ENCODE measurements around the gene OR4D9. TPM values are rescaled to one million over a fixed set of nuclear protein-coding genes. Genes with fewer than 3 reads are reported as not detected.
"Not testable (repeated sequence)": the region's sequence is repeated elsewhere in the genome, so short reads cannot be mapped to it uniquely, and the experiment has no call there.

OR4D9 gene
- total RNA-seq (2012; rRNA removed): not detected in 2 replicates

DNA sequence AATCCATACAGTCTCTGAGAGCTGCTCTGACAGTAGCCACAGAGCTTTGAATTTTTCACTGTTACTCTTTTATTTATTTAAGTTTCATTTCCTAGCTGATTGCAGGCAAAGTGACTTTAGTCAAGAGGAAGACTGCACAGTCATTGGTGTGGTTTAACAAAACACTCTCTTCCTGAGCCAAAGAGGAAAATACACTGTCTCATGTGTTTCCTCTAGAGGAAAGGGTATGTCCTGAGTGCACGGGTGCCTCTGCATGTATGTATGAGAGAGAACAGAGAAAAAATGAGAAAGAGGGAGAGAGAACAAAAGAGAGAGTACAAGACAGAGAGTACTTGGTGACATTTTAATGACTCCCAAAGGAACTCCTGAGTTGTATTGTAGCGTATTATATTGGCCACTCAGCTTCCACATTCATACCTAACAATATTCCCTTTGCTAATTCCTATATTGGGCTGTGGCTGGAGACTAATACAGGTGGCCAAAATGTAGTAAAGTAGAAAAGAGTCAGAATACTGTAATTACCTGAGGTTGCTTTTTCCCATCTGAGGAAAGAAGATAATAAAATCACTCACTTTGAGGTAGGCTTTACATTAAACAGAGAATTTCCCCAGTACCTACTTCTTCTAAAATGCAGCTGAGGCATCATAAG lies at the start of gene OR4D9:
Gene OR4D9 (plus strand): TSS at position 599 of the 649 bp plus-strand sequence. CDS start 3,374 bp downstream, outside the sequence.
- no peak within 1 kb of the TSS for H3K9ac ChIP-seq (ENCODE audit: low read depth, low read length)
- no peaks in the 10 kb centered on the region for H3K27me3 ChIP-seq (ENCODE audit: control insufficient read depth, insufficient read depth, low read length)
- no peak within 1 kb of the TSS for H3K4me3 ChIP-seq (ENCODE audit: low read length)
- no peaks in the 10 kb centered on the region for H3K9me3 ChIP-seq (replicated peaks; ENCODE audit: low read length)
- H3K36me3 ChIP-seq (ENCODE audit: insufficient read depth, low read length): no peaks in the 10 kb centered on the region
- no peak within 1 kb of the TSS for H3K4me2 ChIP-seq (ENCODE audit: low read length)
- no peaks in the 10 kb centered on the region for H3K4me1 ChIP-seq (ENCODE audit: control insufficient read depth, insufficient read depth, low read length)

DNA sequence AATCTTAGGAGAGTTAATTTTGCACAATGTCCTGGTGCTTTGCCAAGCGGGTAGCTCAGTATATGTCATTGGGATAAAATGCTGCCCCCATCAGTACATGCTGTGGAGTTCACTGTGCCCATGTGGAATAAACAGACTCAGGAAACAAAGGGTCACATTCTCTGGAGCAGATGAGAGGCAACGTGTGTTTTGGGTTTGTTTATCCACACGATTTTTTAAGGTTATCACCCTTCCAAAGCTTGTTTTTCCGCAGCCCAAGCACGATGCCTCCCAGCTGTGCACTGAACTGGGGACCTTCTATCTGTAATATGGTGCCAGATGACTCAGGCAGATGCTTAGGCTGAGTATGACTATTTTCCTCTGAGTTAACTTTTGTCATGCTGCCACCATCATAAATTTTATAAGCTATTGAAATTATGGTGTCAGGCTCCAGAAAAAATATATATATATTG lies 48.1 kb upstream of the OR4D9 start:
- Histone ChIP-seq H3K36me3 (ENCODE audit: insufficient read depth, low read length) (no peaks in the 10 kb centered on the region), H3K27me3 (ENCODE audit: control insufficient read depth, insufficient read depth, low read length) (no peaks in the 10 kb centered on the region), H3K4me3 (ENCODE audit: low read length) (no peak overlapping the region), H3K4me2 (ENCODE audit: low read length) (peak overlapping the region; percentile 32), H3K9ac (ENCODE audit: low read depth, low read length) (no peak overlapping the region), H3K4me1 (ENCODE audit: control insufficient read depth, insufficient read depth, low read length) (peaks cover 5% of the 10 kb centered on the region), H3K9me3 (replicated peaks; ENCODE audit: low read length) (no peaks in the 10 kb centered on the region)

DNA sequence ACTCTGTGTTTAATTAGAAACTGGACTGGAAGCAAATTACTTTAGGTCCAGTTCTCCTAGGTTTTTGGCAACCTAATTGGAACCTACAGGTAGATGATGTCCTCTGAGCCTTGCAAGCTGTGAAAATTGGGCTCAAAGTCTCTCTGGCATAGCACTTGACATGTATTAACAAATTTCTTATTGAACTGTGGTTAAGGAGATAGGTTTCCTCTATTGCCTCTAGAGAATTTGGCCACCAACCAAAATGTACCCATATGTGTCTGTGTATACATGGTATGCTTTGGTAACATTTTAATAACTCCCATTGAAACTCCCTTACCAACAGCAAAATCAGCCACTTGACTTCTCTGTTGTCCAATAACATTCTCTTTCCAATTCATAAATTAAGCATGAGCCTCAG lies 38.3 kb upstream of the OR4D9 start, which contains the start of gene OR4D10:
Gene OR4D10 (plus strand): TSS at position 301 of the 400 bp plus-strand sequence. CDS start 4,115 bp downstream, outside the sequence.
- Histone ChIP-seq H3K4me2 (ENCODE audit: low read length) (no peak within 1 kb of the TSS), H3K27me3 (ENCODE audit: control insufficient read depth, insufficient read depth, low read length) (no peaks in the 10 kb centered on the region), H3K4me3 (ENCODE audit: low read length) (no peak within 1 kb of the TSS), H3K4me1 (ENCODE audit: control insufficient read depth, insufficient read depth, low read length) (no peaks in the 10 kb centered on the region), H3K9me3 (replicated peaks; ENCODE audit: low read length) (no peaks in the 10 kb centered on the region), H3K9ac (ENCODE audit: low read depth, low read length) (no peak within 1 kb of the TSS), H3K36me3 (ENCODE audit: insufficient read depth, low read length) (no peaks in the 10 kb centered on the region)

DNA sequence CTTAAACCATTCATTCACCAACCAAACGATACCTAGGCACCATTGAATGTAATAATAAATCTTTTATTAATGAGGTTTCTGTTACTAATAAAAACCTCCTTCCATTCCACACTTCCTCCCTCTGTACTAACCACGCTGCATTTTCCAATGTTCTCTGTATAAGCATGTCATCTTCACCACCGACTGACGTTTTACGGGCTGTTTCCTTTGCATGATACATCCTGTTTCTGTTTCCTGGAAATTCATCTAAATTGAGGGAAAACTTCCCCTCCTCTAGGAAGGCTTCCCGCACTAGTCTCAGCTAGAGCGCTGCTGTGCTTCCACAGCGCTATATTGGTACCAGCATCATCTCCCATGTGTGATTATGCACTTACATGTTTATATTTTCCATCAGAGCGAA lies 36.2 kb upstream of the OR4D9 start:
- H3K9ac ChIP-seq (ENCODE audit: low read depth, low read length): no peak overlapping the region
- H3K36me3 ChIP-seq (ENCODE audit: insufficient read depth, low read length): no peaks in the 10 kb centered on the region

DNA sequence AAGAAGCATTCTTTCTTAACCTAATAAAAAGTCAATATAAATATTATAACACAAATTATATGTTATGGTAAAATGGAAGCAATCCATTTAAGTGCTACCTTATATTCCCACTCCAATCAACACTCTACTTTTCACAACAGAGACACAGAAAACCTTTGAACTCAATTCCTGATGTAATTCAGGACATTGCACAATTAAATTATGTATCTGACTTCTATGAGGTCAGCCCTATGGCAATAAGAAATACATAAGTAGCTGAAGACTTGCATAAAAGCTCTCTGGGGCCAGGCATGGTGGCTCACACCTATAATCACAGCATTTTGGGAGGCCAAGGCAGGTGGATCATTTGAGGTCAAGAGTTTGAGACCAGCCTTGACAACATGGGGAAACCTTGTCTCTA lies 31.4 kb upstream of the OR4D9 start:
- Histone ChIP-seq H3K9me3 (replicated peaks; ENCODE audit: low read length) (no peaks in the 10 kb centered on the region), H3K4me2 (ENCODE audit: low read length) (no peak overlapping the region), H3K36me3 (ENCODE audit: insufficient read depth, low read length) (no peaks in the 10 kb centered on the region), H3K4me3 (ENCODE audit: low read length) (no peak overlapping the region), H3K27me3 (ENCODE audit: control insufficient read depth, insufficient read depth, low read length) (peaks cover 7% of the 10 kb centered on the region), H3K9ac (ENCODE audit: low read depth, low read length) (no peak overlapping the region), H3K4me1 (ENCODE audit: control insufficient read depth, insufficient read depth, low read length) (no peaks in the 10 kb centered on the region)

More for the DNA sequence above, 36.2 kb upstream of the OR4D9 start:
- no peaks in the 10 kb centered on the region for H3K4me1 ChIP-seq (ENCODE audit: control insufficient read depth, insufficient read depth, low read length)
- no peaks in the 10 kb centered on the region for H3K9me3 ChIP-seq (replicated peaks; ENCODE audit: low read length)
- H3K27me3 ChIP-seq (ENCODE audit: control insufficient read depth, insufficient read depth, low read length): peaks cover 3% of the 10 kb centered on the region
- H3K4me2 ChIP-seq (ENCODE audit: low read length): no peak overlapping the region
- no peak overlapping the region for H3K4me3 ChIP-seq (ENCODE audit: low read length)

DNA sequence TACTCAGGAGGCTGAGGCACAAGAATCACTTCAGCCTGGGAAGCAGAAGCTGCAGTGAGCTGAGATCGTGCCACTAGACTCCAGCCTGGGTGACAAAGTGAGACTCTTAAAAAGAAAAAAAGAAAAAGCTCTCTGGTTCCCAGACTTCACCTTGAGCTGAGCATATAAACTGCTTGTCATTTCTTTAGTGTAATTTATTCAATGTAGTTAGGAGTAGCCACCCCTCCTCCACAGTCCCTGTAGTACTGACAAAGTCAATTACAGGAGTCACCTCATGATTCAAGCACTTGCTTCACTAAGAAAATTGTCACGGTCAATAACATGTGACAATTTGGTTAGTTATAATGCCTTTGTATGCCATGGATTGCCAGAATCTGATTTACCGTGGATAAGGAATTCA lies 31.0 kb upstream of the OR4D9 start:
- peaks cover 7% of the 10 kb centered on the region for H3K27me3 ChIP-seq (ENCODE audit: control insufficient read depth, insufficient read depth, low read length)
- H3K4me3 ChIP-seq (ENCODE audit: low read length): no peak overlapping the region
- H3K9me3 ChIP-seq (replicated peaks; ENCODE audit: low read length): no peaks in the 10 kb centered on the region
- H3K4me2 ChIP-seq (ENCODE audit: low read length): no peak overlapping the region
- no peaks in the 10 kb centered on the region for H3K36me3 ChIP-seq (ENCODE audit: insufficient read depth, low read length)
- no peaks in the 10 kb centered on the region for H3K4me1 ChIP-seq (ENCODE audit: control insufficient read depth, insufficient read depth, low read length)
- no peak overlapping the region for H3K9ac ChIP-seq (ENCODE audit: low read depth, low read length)

DNA sequence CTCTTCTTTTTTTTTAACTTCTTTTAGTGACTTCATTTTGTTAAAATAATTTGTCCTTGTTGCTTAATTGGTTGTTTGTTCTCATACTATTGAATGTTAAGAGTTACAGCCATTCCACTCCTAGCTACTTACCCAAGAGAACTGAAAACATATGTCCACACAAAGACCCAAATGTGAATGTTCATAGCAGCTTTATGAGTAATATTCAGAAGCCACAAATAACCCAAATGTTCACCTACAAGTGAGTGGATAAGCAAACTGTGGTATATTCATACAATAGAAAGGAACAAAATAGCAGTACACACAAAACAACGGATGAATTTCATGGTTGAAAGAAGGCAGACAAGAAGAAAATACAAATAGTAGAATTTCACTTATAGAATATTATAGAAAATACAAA lies 9.4 kb upstream of the OR4D9 start:
- H3K9ac ChIP-seq (ENCODE audit: low read depth, low read length): no peak overlapping the region
- H3K4me2 ChIP-seq (ENCODE audit: low read length): no peak overlapping the region
- H3K9me3 ChIP-seq (replicated peaks; ENCODE audit: low read length): no peaks in the 10 kb centered on the region
- H3K36me3 ChIP-seq (ENCODE audit: insufficient read depth, low read length): no peaks in the 10 kb centered on the region
- H3K4me3 ChIP-seq (ENCODE audit: low read length): no peak overlapping the region
- peaks cover 5% of the 10 kb centered on the region for H3K27me3 ChIP-seq (ENCODE audit: control insufficient read depth, insufficient read depth, low read length)
- no peaks in the 10 kb centered on the region for H3K4me1 ChIP-seq (ENCODE audit: control insufficient read depth, insufficient read depth, low read length)

DNA sequence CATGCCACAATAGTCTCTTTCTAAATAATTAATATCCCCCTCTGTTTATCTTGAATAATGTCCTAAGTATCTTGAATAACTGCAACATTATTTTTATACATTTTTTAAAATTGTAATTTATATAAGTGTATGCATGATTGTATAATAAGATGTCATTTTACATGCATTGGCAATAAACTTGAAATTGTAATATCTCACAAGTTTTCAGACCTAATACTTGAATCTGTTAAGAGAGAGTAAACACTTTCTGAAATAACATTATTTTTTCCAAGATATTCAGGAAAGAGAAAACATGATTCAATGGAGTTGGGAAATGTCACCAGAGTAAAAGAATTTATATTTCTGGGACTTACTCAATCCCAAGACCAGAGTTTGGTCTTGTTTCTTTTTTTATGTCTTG lies 8.1 kb upstream of the OR4D9 start, which contains the start of gene OR4D11:
Gene OR4D11 (plus strand): TSS at position 301 of the 400 bp plus-strand sequence. CDS start 0 bp downstream, at position 301.
- peaks cover 5% of the 10 kb centered on the region for H3K27me3 ChIP-seq (ENCODE audit: control insufficient read depth, insufficient read depth, low read length)
- H3K4me3 ChIP-seq (ENCODE audit: low read length): no peak within 1 kb of the TSS
- no peaks in the 10 kb centered on the region for H3K36me3 ChIP-seq (ENCODE audit: insufficient read depth, low read length)
- H3K9me3 ChIP-seq (replicated peaks; ENCODE audit: low read length): no peaks in the 10 kb centered on the region
- no peaks in the 10 kb centered on the region for H3K4me1 ChIP-seq (ENCODE audit: control insufficient read depth, insufficient read depth, low read length)
- H3K4me2 ChIP-seq (ENCODE audit: low read length): no peak within 1 kb of the TSS
- H3K9ac ChIP-seq (ENCODE audit: low read depth, low read length): no peak within 1 kb of the TSS

DNA sequence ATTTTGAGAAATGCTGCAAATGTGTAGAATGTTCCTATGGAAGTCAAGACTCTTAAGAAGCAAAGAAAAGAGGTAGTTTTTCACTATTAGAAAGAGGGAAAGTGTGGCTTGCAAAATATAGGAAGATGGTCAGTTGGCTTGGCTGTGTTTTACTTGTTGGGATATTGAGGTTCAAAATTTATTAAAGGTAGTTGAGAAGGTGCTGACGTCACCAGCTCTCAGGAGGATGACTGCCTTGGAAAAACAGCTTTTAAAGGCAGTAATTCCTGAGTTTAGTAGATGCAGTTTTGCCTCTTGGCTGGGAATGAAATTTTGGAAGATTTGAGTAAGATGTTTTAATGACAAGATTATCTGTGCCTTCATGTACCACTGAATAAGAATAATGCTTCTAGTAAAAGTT lies 336 bp downstream of the OR4D9 start:
- Histone ChIP-seq H3K4me3 (ENCODE audit: low read length) (no peak overlapping the region), H3K4me1 (ENCODE audit: control insufficient read depth, insufficient read depth, low read length) (no peaks in the 10 kb centered on the region), H3K9me3 (replicated peaks; ENCODE audit: low read length) (no peaks in the 10 kb centered on the region), H3K9ac (ENCODE audit: low read depth, low read length) (no peak overlapping the region), H3K4me2 (ENCODE audit: low read length) (no peak overlapping the region), H3K27me3 (ENCODE audit: control insufficient read depth, insufficient read depth, low read length) (no peaks in the 10 kb centered on the region), H3K36me3 (ENCODE audit: insufficient read depth, low read length) (no peaks in the 10 kb centered on the region)

DNA sequence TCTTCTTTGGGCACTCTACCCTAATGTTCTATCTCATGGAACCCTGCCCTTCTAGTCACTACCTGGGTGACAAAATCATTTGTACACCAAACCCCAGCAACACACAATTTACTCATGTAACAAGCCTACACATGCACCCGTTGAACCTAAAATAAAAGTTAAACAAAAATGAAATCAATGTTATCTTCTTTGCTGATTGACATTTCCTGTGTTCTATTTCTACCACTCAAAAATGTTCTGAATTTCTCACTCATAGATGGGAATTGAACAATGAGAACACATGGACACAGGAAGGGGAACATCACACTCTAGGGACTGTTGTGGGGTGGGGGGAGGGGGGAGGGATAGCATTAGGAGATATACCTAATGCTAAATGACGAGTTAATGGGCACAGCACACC lies 8.8 kb downstream of the OR4D9 start:
- not testable (repeated sequence) for H3K9ac ChIP-seq (ENCODE audit: low read depth, low read length); H3K4me3 ChIP-seq (ENCODE audit: low read length); H3K4me2 ChIP-seq (ENCODE audit: low read length); H3K4me1 ChIP-seq (ENCODE audit: control insufficient read depth, insufficient read depth, low read length); H3K9me3 ChIP-seq (replicated peaks; ENCODE audit: low read length); H3K36me3 ChIP-seq (ENCODE audit: insufficient read depth, low read length)
- H3K27me3 ChIP-seq (ENCODE audit: control insufficient read depth, insufficient read depth, low read length): peaks cover 18% of the 10 kb centered on the region

DNA sequence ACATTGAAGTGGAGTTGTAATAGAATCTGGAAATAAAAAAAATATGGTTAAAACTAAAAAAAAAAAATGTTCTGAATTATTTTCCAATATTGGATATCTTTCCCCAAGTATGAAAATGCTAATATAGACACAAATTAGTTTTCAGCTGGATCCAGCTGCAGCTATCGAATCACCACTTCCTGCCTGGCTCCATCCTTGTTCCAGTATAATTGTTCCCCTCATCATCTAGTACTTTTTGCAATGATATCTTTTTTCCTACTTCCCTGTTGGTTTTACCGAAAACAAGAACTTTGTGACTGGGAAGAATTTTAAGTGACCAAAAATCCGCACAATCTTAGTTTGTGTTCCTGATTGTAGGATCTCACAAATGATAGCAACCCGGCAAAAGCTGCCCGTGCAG lies 9.4 kb downstream of the OR4D9 start:
- Histone ChIP-seq H3K4me3 (ENCODE audit: low read length) (no peak overlapping the region), H3K9me3 (replicated peaks; ENCODE audit: low read length) (no peaks in the 10 kb centered on the region), H3K4me2 (ENCODE audit: low read length) (no peak overlapping the region), H3K27me3 (ENCODE audit: control insufficient read depth, insufficient read depth, low read length) (peaks cover 19% of the 10 kb centered on the region), H3K9ac (ENCODE audit: low read depth, low read length) (no peak overlapping the region), H3K4me1 (ENCODE audit: control insufficient read depth, insufficient read depth, low read length) (no peaks in the 10 kb centered on the region), H3K36me3 (ENCODE audit: insufficient read depth, low read length) (no peaks in the 10 kb centered on the region)

DNA sequence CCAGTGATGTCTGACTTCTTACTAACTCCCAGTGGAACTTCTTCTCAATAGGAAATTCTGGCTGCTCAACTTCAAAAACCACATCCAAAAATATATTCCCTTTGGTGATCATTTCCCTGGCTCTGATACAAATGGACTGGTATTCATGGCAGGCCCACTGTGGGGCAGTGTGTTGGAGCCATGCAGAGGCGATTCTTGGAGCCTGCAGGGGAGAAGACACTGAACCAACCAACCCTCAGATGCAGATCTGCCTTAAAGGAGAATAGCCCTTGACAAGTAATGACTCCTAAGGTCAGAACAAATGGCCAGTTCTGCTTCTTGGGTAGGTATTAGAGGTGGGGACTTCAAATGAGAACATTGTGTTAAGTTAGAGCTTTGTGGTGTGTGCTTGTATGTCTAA lies 12.2 kb downstream of the OR4D9 start:
- Histone ChIP-seq H3K36me3 (ENCODE audit: insufficient read depth, low read length) (no peaks in the 10 kb centered on the region), H3K9ac (ENCODE audit: low read depth, low read length) (no peak overlapping the region), H3K27me3 (ENCODE audit: control insufficient read depth, insufficient read depth, low read length) (peaks cover 25% of the 10 kb centered on the region), H3K4me3 (ENCODE audit: low read length) (no peak overlapping the region), H3K4me1 (ENCODE audit: control insufficient read depth, insufficient read depth, low read length) (no peaks in the 10 kb centered on the region), H3K9me3 (replicated peaks; ENCODE audit: low read length) (no peaks in the 10 kb centered on the region), H3K4me2 (ENCODE audit: low read length) (no peak overlapping the region)

Data from skeletal muscle satellite cell (primary cell).